ENCODE results near the gene POMGNT1.

The POMGNT1 gene

DNA sequence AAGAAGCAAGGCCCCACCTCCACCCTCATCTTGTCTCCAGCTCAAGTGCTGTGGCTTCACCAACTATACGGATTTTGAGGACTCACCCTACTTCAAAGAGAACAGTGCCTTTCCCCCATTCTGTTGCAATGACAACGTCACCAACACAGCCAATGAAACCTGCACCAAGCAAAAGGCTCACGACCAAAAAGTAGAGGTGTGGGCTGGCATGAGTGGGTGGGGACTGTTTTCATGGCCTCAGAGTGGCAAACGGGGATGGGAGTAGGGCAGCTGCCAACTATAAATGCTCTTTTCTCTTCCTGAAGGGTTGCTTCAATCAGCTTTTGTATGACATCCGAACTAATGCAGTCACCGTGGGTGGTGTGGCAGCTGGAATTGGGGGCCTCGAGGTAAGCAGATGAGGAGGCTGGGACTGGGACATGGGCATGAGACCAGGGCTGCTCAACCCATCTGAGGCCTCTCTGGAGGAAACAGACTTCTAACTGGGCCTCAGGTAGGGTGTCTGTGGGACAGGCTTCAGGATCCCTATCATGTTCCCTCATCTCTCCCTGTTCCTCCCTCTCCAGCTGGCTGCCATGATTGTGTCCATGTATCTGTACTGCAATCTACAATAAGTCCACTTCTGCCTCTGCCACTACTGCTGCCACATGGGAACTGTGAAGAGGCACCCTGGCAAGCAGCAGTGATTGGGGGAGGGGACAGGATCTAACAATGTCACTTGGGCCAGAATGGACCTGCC, 13.1 kb downstream of the POMGNT1 start:
- TF ChIP-seq, protein P1, sequence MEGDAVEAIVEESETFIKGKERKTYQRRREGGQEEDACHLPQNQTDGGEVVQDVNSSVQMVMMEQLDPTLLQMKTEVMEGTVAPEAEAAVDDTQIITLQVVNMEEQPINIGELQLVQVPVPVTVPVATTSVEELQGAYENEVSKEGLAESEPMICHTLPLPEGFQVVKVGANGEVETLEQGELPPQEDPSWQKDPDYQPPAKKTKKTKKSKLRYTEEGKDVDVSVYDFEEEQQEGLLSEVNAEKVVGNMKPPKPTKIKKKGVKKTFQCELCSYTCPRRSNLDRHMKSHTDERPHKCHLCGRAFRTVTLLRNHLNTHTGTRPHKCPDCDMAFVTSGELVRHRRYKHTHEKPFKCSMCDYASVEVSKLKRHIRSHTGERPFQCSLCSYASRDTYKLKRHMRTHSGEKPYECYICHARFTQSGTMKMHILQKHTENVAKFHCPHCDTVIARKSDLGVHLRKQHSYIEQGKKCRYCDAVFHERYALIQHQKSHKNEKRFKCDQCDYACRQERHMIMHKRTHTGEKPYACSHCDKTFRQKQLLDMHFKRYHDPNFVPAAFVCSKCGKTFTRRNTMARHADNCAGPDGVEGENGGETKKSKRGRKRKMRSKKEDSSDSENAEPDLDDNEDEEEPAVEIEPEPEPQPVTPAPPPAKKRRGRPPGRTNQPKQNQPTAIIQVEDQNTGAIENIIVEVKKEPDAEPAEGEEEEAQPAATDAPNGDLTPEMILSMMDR (IDR thresholded peaks at IDR 0.05; ENCODE audit: low read length) = no peak
- TF ChIP-seq EZH2phosphoT487 (IDR thresholded peaks at IDR 0.05; ENCODE audit: low read length) (no peak), EZH2 (optimal IDR thresholded peaks at IDR 0.05; ENCODE audit: low read depth, low read length) (no peak)
- Histone ChIP-seq H3K4me2 (ENCODE audit: low read depth, low read length) (no peak overlapping the region), H3K4me3 (ENCODE audit: low read length) (no peak overlapping the region), H3K79me2 (ENCODE audit: low read length) (no peaks in the 10 kb centered on the region), H3K27me3 (replicated peaks; ENCODE audit: insufficient read depth, low read length) (no peaks in the 10 kb centered on the region), H3K36me3 (replicated peaks; ENCODE audit: insufficient read depth, low read length) (no peaks in the 10 kb centered on the region), H3K27ac (ENCODE audit: low read length) (no peak overlapping the region), H3K9me3 (replicated peaks; ENCODE audit: insufficient read depth, low read length) (no peaks in the 10 kb centered on the region), H3K4me1 (ENCODE audit: low read length) (no peaks in the 10 kb centered on the region), H3K9me2 (replicated peaks; ENCODE audit: insufficient read depth, low read length) (no peaks in the 10 kb centered on the region), H4K20me1 (ENCODE audit: insufficient read depth, low read length) (no peaks in the 10 kb centered on the region), H2AFZ (ENCODE audit: low read length) (no peak overlapping the region), H3K9ac (ENCODE audit: low read length) (no peak overlapping the region), H3F3A (ENCODE audit: insufficient read depth, low read length) (no peaks in the 10 kb centered on the region)
- DNase-seq = no peak

DNA sequence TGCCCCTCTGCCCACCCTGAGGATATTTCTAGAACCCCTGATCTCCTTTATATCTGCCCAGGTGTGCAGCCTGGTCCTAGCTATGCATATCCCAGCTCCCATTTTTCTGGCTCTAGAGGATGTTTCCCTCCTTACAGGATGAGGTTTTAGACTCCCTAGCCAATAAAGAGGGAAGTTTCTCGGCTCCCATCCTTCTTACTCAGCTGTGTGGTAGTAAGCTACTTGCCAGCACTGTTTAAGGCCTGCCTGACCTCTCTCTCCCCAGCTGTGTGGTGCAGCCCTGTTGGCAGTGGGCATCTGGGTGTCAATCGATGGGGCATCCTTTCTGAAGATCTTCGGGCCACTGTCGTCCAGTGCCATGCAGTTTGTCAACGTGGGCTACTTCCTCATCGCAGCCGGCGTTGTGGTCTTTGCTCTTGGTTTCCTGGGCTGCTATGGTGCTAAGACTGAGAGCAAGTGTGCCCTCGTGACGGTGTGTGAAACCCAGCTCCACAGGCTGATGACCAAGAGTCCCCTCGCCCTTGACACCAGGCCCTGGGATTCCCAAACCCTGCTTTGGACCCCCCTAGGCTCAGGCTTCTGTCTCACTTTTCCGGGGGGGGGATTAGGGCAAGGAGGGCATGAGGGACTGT, 14.2 kb downstream of the POMGNT1 start:
- Histone ChIP-seq H4K20me1 (ENCODE audit: insufficient read depth, low read length) (no peaks in the 10 kb centered on the region), H3K27ac (ENCODE audit: low read length) (no peak overlapping the region), H2AFZ (ENCODE audit: low read length) (no peak overlapping the region), H3K79me2 (ENCODE audit: low read length) (no peaks in the 10 kb centered on the region), H3K36me3 (replicated peaks; ENCODE audit: insufficient read depth, low read length) (no peaks in the 10 kb centered on the region), H3K9me3 (replicated peaks; ENCODE audit: insufficient read depth, low read length) (no peaks in the 10 kb centered on the region), H3K4me2 (ENCODE audit: low read depth, low read length) (no peak overlapping the region), H3K27me3 (replicated peaks; ENCODE audit: insufficient read depth, low read length) (no peaks in the 10 kb centered on the region), H3K9me2 (replicated peaks; ENCODE audit: insufficient read depth, low read length) (no peaks in the 10 kb centered on the region), H3F3A (ENCODE audit: insufficient read depth, low read length) (no peaks in the 10 kb centered on the region), H3K9ac (ENCODE audit: low read length) (no peak overlapping the region), H3K4me1 (ENCODE audit: low read length) (no peaks in the 10 kb centered on the region), H3K4me3 (ENCODE audit: low read length) (no peak overlapping the region)
- TF ChIP-seq, protein P1 (IDR thresholded peaks at IDR 0.05; ENCODE audit: low read length) = no peak
- TF ChIP-seq EZH2phosphoT487 (IDR thresholded peaks at IDR 0.05; ENCODE audit: low read length) (no peak), EZH2 (optimal IDR thresholded peaks at IDR 0.05; ENCODE audit: low read depth, low read length) (no peak)
- no peak for DNase-seq

DNA sequence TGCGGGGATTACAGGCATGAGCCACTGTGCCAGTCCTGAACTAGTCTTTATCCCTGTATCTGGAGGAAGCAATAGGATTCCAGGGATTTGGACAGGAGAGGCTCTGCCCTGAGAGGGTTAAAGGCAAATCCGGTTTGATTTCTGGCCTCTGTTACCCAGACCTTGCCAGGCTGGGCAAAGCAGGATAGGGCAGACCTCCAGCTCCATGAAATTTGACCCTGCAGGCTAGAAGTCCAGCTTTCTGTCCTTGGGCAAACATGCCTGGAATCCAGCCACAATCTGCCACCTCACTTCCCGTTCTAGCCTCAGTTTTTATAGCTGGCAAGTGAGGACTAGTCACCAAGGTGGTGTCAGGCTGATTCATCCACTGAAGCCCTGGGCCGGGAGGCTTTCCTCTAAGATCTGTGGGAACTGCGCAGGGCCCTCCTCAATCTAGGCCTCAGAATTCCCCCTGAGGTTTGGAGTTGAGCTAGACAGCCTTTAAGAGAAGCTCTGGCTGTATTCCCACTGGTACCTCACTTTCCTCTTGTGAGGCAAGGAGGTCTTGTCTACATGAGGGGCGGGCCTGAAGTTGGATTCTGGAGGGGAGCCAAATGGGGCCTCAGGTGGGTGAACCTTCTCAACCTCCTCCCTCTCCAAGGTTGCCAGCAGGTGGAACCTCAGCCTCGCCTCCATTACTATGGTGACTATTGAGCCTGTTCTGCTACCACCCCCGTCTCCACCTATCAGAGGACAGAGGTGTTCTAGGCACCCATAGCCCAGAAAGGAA, 15.0 kb downstream of the POMGNT1 start:
- Histone ChIP-seq H3K27me3 (replicated peaks; ENCODE audit: insufficient read depth, low read length) (no peaks in the 10 kb centered on the region), H4K20me1 (ENCODE audit: insufficient read depth, low read length) (no peaks in the 10 kb centered on the region), H3K9ac (ENCODE audit: low read length) (no peak overlapping the region), H3F3A (ENCODE audit: insufficient read depth, low read length) (no peaks in the 10 kb centered on the region), H3K4me3 (ENCODE audit: low read length) (no peak overlapping the region), H3K9me2 (replicated peaks; ENCODE audit: insufficient read depth, low read length) (no peaks in the 10 kb centered on the region), H3K9me3 (replicated peaks; ENCODE audit: insufficient read depth, low read length) (no peaks in the 10 kb centered on the region), H3K79me2 (ENCODE audit: low read length) (no peaks in the 10 kb centered on the region), H3K36me3 (replicated peaks; ENCODE audit: insufficient read depth, low read length) (no peaks in the 10 kb centered on the region), H3K27ac (ENCODE audit: low read length) (no peak overlapping the region), H3K4me2 (ENCODE audit: low read depth, low read length) (no peak overlapping the region), H3K4me1 (ENCODE audit: low read length) (no peaks in the 10 kb centered on the region), H2AFZ (ENCODE audit: low read length) (no peak overlapping the region)
- TF ChIP-seq EZH2phosphoT487 (IDR thresholded peaks at IDR 0.05; ENCODE audit: low read length) (no peak), EZH2 (optimal IDR thresholded peaks at IDR 0.05; ENCODE audit: low read depth, low read length) (no peak)
- TF ChIP-seq, protein P1 (IDR thresholded peaks at IDR 0.05; ENCODE audit: low read length) = no peak
- no peak for DNase-seq

Data from MM.1S (cell line).